Parietal lobe (tissue), 1 donor: ENCODE measurements around the gene PAM16. TPM values are rescaled to one million over a fixed set of nuclear protein-coding genes. Genes with fewer than 3 reads are reported as not detected.

Experiments used
- total RNA-seq: library from RNA; depleted of rRNA; stranded (reverse); fragments of >200 nt; gene quantifications from one replicate; pipeline ENCODE4 v1.2.3, GENCODE V29; 2014

Gene PAM16
- 21.0 TPM for total RNA-seq

GRCh38 chr16:4350787-4351659 lies at the start of gene PAM16:
TSS of gene PAM16 (minus strand) at chr16:4351321. CDS start at chr16:4351234, 87 bp downstream.

GRCh38 chr16:4371357-4372000 lies 20.4 kb upstream of the PAM16 start, which contains the start of gene VASN:
TSS of gene VASN (plus strand) at chr16:4371848. CDS start at chr16:4380878, 9,030 bp downstream.

GRCh38 chr16:4315186-4316107 lies 35.7 kb downstream of the PAM16 start, which contains the start of gene GLIS2:
TSS of gene GLIS2 (plus strand) at chr16:4316067. CDS start at chr16:4332281, 16,214 bp downstream.

Other genes starting within 250 kb of the PAM16 start
- 13.5 TPM for gene ADCY9, start 234.9 kb downstream of the PAM16 start, total RNA-seq
- not detected for gene SRL, start 109.2 kb downstream of the PAM16 start, total RNA-seq
- gene TFAP4, start 78.3 kb downstream of the PAM16 start, total RNA-seq, result 10.6 TPM
- gene GLIS2, start 35.3 kb downstream of the PAM16 start, total RNA-seq, result 4.7 TPM
- 1.9 TPM for gene VASN, start 20.5 kb upstream of the PAM16 start, total RNA-seq
- gene CORO7, start 65.3 kb upstream of the PAM16 start, total RNA-seq, result 54.8 TPM
- gene DNAJA3, start 74.5 kb upstream of the PAM16 start, total RNA-seq, result 33.2 TPM
- 57.9 TPM for gene NMRAL1, start 123.3 kb upstream of the PAM16 start, total RNA-seq
- 42.9 TPM for gene HMOX2, start 125.1 kb upstream of the PAM16 start, total RNA-seq
- 18.2 TPM for gene CDIP1, start 187.5 kb upstream of the PAM16 start, total RNA-seq
- 0.63 TPM for gene C16orf96, start 205.0 kb upstream of the PAM16 start, total RNA-seq